HG02852 (cell line): ENCODE results near the gene TNRC6C.
"Not testable (repeated sequence)": the region's sequence is repeated elsewhere in the genome, so short reads cannot be mapped to it uniquely, and the experiment has no call there.

Source experiments
- ATAC-seq: cut with Tn5 transposase; IDR thresholded peaks from one replicate; pipeline ENCODE4 v1.9.1; 2021; ENCODE audit warnings: mild to moderate bottlenecking, moderate library complexity; ENCODE audit not compliant: unreplicated experiment

TNRC6C gene

GRCh38 chr17:78040440-78041385 is 82.2 kb downstream of the TNRC6C start:
- no peak for ATAC-seq

DNA sequence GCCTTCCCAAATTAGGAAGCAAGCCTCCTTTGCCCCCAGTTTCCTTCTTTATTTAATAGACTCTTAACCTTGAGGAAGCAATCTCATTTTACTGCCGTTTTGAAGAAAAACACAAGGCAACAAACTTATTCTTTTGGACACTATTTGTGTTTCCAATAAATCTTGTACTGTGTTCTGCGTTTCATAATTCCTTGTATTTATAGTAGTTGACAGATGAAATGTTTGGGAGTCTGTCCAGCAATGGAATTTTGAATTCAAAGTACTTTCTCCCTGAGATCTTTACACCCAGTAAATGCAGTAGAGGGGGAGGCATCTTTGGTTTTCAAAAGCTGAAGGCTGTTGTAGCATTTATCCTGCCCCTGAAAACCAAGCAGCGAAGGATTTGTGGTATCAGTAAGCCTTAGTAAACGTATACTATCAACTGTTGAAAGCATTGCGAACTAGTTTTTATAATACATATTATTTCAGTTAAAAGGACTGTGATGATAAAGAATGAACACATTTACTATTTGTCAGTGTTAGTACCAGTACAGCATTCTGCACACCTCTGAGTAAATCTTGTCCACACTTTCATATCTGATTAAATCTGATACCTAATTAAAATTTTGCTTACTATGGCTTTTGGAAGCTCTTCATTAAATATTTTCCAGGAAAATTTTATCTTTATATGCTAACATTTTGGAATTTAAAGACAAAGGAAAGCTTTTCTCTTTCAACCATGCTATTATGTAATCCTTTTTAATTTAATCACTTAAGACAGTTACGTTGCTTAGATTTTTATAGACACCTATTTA is 83.1 kb downstream of the TNRC6C start:
- no peak for ATAC-seq

DNA sequence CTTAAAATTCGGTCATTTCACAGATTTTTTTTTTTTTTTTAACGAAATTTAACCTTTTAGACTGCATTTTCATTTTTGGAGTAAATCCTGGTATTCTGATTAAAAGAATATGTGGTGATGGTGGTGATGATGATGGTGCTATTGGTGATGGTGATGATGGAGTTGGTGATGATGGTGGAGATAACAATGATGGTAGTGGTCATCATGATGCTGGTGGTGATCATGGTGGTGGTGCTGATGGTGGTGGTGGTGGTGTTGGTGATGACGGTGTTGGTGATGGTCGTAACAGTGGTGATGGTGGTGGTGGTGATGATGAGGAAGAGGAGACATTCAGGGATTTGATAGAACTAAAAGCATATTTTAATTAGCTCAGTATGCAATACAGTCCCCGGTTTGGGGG is 84.0 kb downstream of the TNRC6C start:
- no peak for ATAC-seq

GRCh38 chr17:78043031-78043430 is 84.5 kb downstream of the TNRC6C start:
- no peak for ATAC-seq

DNA sequence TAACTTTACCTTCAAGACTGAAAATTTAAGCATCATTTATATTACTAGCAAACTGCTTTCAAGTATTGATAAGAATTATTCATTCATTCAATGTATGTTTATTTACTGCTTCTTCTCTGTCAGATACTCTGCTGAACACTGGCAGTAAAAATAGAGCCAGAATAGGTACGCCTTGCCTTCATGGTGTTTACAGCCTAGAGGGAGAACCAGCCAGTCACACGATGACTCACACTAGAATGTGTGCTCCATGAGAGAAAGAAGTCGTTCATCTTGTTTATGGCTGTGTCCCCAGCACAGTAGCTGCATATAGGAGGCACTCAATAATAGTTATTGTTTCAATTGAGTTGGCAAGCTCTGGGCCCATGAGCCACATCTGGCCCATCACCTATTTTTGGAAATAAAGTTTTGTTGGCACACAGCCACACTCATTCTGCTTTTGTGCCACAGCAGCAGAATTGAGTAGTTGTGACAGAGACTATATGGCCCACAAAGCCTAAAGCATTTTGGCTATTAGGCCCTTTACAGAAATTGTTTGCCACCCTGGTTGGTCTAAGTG is 85.9 kb downstream of the TNRC6C start:
- no peak for ATAC-seq

DNA sequence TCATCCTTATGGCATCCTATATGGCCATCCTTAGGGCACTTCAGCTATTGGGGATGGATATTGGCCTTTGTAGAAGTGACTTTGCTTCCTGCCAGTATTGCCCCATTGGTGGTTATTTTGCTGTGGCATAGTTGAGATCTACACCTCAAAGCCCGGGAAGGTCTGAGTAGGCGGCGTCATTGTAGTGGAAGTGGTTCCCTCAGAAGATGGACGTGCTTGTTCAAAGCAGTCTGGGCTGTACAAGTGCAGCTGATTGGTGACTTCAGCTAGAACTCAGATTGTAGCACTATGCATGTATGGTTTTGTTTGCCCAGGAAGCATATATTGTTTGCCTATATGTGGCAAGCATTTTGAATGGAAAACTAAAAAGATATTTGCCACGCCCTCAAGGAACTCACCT is 86.8 kb downstream of the TNRC6C start:
- no peak for ATAC-seq

DNA sequence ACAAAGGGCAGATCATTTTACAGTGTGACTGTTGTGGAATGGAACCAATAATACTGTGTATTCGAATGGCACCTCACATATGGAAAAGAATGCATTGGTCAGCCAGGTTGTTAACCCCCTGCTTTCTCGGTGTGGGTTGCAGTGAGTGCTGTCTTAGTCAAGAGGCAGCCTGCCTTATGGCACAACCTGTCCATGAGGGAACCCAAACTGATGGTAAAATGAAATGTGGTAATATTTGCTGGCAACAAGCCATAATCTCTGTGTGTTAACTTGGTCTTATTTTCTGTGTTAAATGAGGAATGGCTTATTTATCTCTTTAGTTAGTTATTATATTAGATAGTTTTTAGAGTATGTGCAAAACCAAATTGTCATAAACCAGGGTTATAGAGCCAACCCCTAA is 88.4 kb downstream of the TNRC6C start:
- no peak for ATAC-seq

DNA sequence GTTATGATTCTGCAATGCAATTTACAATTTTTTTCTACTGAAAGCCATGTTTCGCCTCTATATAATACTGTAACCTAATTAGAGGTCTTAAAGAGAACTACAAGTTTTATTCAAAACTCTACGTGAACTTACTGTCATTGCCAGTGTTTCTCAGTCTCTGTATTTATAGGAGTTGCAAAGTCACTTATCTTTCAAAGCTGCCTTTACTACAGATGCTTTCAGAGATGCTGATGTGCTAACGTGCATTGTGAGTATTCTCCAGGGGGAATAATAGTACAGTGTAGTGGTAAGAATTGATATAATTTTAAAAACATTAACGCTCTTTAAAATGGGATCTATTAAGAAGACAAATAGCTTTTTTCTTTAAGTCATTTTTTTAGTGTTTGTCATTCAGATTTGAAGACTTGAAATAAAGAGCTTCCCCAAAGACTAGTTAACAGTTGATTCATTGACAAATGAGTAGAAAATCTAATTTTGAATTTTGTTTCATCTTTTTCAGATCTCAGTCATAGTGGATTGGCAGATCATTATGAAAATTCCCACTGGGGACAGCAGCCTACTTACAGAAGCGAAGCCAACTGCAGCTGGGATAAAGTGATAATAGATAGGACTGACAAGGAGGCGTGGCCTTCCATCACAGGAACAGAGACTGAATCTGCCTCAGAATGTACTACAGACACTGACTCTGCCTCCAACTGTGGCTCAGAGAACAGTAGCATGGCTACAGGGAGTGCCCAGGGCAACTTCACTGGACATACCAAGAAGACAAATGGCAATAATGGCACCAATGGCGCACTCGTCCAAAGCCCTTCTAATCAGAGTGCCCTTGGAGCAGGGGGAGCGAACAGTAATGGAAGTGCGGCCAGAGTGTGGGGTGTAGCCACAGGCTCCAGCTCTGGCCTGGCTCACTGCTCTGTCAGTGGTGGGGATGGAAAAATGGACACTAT is 90.1 kb downstream of the TNRC6C start:
- no peak for ATAC-seq

DNA sequence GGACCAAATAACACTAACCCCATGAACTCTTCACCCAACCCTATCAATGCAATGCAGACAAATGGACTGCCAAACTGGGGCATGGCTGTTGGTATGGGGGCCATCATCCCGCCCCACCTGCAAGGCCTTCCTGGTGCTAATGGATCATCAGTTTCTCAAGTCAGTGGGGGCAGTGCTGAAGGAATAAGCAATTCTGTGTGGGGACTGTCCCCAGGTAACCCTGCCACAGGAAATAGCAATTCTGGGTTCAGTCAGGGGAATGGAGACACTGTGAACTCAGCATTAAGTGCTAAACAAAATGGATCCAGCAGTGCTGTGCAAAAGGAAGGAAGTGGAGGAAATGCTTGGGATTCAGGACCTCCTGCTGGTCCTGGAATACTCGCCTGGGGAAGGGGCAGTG is 91.1 kb downstream of the TNRC6C start:
- ATAC-seq = no peak

- ATAC-seq = no peak
Observed at GRCh38 chr17:78051186-78051972, 92.9 kb downstream of the TNRC6C start.

DNA sequence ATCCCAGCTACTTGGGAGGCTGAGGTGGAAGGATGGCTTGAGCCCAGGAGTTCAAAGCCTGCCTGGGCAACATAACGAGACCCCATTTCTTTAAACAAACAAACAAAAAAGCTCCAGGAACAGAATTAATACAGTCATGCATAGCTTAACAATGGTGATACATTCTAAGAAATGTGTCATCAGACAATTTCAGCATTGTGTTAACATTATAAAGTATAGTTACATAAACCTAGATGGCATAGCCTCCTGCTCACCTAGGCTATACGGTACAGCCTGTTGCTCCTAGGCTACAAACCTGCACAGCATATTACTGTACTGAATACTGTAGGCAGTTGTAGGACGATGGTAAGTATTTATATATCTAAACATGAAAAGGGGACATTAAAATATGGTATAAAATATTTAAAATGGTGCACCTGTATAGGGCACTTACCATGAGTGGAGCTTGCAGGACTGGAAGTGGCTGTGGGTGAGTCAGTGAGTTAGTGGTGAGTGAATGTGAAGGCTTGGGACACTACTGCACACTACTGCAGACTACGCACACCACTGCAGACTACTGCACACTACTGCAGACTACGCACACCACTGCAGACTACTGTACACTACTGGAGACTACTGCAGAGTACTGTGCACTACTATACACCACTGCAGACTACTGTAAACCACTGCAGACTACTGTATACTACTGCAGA is 95.4 kb downstream of the TNRC6C start:
- ATAC-seq = no peak

DNA sequence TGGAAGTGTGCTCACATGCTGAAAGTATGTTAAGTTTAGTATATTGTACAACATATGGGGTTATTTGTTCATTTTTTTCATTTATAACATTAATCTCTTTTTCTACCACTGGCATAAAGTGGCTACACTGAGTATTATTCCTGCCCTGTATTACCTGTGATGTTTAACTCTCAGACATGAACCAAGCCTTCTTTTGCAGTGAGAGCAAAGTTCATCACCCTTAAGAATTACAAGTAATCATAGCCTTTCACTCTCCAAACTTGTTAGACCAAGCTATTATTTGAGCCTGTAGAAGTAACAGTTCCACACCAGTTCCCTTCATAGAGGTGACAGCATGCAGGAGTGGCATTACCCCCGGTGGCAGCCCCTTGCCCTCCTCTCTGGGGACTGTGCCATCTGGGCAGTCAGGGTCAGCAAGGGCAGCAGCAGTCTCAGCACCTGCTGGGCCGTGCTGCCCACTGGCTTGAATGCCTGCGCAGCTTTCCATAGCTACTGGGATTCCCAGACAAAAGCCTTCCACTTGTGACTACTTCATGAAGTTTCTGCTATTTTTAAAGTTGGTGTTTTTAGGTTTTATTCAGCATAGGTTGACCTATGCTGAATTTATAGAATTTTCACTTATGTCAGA is 98.7 kb downstream of the TNRC6C start:
- no peak for ATAC-seq

GRCh38 chr17:78058001-78058400 is 99.5 kb downstream of the TNRC6C start:
- ATAC-seq = no peak

GRCh38 chr17:78058581-78058980 is 100.1 kb downstream of the TNRC6C start:
- no peak for ATAC-seq

GRCh38 chr17:78062596-78062995 is 104.1 kb downstream of the TNRC6C start:
- no peak for ATAC-seq

- no peak for ATAC-seq
Observed at GRCh38 chr17:78063489-78063888, 105.0 kb downstream of the TNRC6C start.

- ATAC-seq = no peak
Observed at GRCh38 chr17:78064708-78065107, 106.2 kb downstream of the TNRC6C start.

- not testable (repeated sequence) for ATAC-seq
Observed at GRCh38 chr17:78066976-78067375, 108.5 kb downstream of the TNRC6C start.

- no peak for ATAC-seq
Observed at GRCh38 chr17:78069695-78070094, 111.2 kb downstream of the TNRC6C start.
